ENCODE measurements around the gene SLC25A22. TPM values are rescaled to one million over a fixed set of nuclear protein-coding genes. Genes with fewer than 3 reads are reported as not detected.

Gene SLC25A22
- total RNA-seq, 6 experiments from 2014 or later, result 39.7 to 47.3 (median 42.9) TPM

DNA sequence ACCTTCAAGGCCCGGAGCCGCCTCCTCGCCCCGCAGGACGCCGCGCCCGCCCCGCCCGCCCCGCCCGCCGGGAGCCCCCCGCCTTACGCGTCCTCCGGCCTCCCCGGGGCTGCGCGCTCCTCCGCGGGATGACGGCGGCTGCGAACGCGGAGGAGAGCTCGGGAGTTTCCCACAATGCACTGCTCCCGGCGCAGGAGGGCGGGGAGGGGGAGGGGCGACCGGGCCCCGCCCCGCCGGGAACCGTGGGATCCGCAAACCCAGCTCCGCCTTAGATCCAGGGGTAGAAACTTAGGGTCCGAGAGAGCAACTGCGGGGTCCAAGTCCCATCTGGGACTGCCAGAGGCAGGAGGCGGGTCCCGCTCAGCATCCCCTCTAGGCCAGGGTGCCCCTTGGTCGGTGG, 8.1 kb downstream of the SLC25A22 start, which contains the start of gene CEND1:
CEND1 (minus strand) TSS at position 148 of the 400 bp plus-strand sequence. CDS start 1,514 bp downstream, outside the sequence.
- H3K27ac Mint-ChIP-seq, result peak within 1 kb of the TSS; percentile 59
- no peaks in the 10 kb centered on the region for H3K36me3 Mint-ChIP-seq (ENCODE audit: low read depth)
- peaks cover 5% of the 10 kb centered on the region; the same call in 1 of the 2 replicates for H3K4me1 Mint-ChIP-seq (ENCODE audit: low read depth)
- peak; percentile 18 for DNase-seq
- H3K9me3 Mint-ChIP-seq, result no peaks in the 10 kb centered on the region
- peak within 1 kb of the TSS; percentile 66 for H3K4me3 Mint-ChIP-seq
- TF ChIP-seq, protein P1, sequence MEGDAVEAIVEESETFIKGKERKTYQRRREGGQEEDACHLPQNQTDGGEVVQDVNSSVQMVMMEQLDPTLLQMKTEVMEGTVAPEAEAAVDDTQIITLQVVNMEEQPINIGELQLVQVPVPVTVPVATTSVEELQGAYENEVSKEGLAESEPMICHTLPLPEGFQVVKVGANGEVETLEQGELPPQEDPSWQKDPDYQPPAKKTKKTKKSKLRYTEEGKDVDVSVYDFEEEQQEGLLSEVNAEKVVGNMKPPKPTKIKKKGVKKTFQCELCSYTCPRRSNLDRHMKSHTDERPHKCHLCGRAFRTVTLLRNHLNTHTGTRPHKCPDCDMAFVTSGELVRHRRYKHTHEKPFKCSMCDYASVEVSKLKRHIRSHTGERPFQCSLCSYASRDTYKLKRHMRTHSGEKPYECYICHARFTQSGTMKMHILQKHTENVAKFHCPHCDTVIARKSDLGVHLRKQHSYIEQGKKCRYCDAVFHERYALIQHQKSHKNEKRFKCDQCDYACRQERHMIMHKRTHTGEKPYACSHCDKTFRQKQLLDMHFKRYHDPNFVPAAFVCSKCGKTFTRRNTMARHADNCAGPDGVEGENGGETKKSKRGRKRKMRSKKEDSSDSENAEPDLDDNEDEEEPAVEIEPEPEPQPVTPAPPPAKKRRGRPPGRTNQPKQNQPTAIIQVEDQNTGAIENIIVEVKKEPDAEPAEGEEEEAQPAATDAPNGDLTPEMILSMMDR (IDR thresholded peaks at IDR 0.05), result no peak
- no peaks in the 10 kb centered on the region; the same call in 1 of the 2 replicates for H3K27me3 Mint-ChIP-seq (ENCODE audit: insufficient read depth)

DNA sequence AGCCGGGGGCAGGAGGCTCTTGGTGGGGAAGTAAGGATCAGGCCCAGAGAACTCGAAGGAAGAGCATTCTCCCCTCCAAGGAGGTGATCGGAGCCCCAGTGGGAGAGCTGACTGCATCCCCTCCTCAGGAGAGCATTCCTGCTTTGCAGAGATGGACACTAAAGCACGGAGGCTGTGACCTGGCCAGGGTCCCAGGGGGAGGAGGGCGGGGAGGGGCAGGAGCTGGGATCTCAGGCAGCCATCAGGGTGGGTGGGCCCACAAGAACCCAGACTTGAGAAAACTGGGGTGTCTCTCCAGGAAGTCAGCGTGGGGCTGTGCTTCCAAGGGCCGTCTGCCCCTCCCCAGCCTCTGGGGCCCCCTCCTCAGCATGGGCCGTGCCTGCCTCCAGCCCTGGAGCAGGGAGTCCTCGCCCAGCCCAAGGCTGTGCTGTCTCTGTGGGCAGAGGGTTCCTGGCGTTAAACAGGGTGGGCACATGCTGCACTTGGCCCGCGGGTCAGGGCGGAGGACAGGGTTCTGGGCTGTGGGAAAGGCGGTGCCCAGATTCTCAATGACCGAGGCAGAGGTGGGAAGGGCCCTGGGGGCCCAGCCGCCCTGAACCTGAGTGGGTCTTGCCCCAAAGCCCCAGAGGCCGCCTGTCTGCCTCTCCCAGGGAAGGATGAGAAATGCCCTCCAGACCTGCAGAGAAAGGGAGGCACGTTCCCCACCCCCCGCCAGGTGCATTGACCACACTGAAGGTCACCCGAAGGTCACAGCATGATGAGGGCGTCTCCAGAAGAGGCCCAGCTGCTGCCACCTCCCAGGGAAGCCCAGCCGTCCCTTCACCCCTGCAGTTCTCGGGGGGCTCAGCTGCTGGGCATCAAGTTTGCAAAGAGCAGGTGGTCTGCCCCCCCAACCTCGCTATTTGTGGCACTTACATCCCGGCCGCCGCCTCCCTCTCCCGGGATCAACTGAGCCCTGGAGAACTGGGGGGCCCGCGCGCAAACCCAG, 8.8 kb downstream of the SLC25A22 start:
- peak overlapping the region; percentile 66 for H3K4me3 Mint-ChIP-seq
- TF ChIP-seq, protein P1 (IDR thresholded peaks at IDR 0.05), result no peak
- peaks cover 5% of the 10 kb centered on the region; the same call in 1 of the 2 replicates for H3K4me1 Mint-ChIP-seq (ENCODE audit: low read depth)
- DNase-seq, result no peak
- no peaks in the 10 kb centered on the region for H3K9me3 Mint-ChIP-seq
- H3K36me3 Mint-ChIP-seq (ENCODE audit: low read depth), result no peaks in the 10 kb centered on the region
- no peaks in the 10 kb centered on the region; the same call in 1 of the 2 replicates for H3K27me3 Mint-ChIP-seq (ENCODE audit: insufficient read depth)
- H3K27ac Mint-ChIP-seq, result no peak overlapping the region

DNA sequence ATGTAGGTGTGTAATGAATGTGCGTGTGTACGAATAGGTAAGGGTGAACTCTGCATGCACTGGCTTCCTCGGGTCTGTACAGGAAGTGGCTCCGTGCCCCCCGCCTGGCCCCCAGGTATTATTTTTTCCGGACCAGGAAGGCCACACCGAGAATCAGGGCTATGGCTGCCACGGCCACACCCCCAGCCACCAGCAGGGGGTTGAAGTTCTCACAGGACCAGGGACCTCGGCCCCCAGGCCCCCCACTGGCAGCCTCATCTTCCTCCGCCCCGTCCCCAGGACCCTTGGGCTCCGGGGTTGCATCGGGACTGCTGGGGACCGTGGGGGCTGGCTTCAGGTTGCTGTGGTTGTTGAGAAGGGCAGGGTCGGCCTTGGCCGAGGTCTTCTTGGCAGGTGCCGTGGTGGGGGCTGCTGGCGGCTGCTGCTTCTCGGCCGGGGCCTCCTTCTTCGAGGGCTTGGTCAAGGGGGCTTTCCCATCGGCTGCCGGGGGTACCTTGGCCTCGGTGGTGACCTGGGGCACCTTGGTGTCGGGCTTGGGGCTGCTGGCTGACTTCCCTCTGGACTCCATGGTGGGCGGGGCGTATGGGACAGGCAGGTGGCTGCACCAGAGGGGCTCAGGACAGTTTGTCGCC, 10.0 kb downstream of the SLC25A22 start:
- Mint-ChIP-seq H3K4me1 (ENCODE audit: low read depth) (peaks cover 15% of the 10 kb centered on the region), H3K9me3 (no peaks in the 10 kb centered on the region)

DNA sequence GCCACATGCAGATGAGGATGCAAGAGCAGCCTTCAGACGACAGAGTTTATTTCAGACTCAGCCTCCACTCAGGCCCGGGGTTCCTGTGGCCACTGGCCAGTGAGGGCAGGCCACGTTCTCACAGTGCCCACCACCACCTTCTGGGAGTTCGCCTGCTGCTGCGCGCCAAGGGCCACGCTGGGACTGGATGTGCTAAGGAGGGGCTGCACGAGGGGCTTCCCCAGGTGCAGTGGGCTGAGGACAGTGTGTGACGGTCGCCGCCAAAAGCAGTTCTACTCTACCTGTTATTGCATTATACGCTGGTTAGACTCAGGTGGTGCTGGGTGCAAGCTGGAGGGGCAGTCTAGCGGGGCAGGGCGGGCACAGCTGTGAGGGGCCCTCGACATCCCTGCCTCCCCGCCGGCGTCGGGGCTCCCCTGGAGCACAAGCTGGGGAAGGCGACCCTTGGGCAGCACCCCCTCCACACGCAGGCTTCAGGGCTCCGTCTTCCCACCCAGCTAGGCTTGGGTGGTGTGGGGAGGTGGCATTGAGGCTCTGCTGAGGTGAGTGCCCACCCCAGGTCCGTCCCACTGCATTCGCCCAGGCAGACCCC, 10.9 kb downstream of the SLC25A22 start:
- TF ChIP-seq, protein P1 (IDR thresholded peaks at IDR 0.05), result no peak
- no peak for DNase-seq
- Mint-ChIP-seq H3K27ac (no peak overlapping the region), H3K4me1 (ENCODE audit: low read depth) (peaks cover 17% of the 10 kb centered on the region), H3K36me3 (ENCODE audit: low read depth) (peaks cover 6% of the 10 kb centered on the region), H3K4me3 (no peak overlapping the region), H3K27me3 (ENCODE audit: insufficient read depth) (no peaks in the 10 kb centered on the region; the same call in 1 of the 2 replicates), H3K9me3 (no peaks in the 10 kb centered on the region)

More for the DNA sequence above, 10.0 kb downstream of the SLC25A22 start:
- no peak overlapping the region for H3K4me3 Mint-ChIP-seq
- peaks cover 6% of the 10 kb centered on the region for H3K36me3 Mint-ChIP-seq (ENCODE audit: low read depth)
- H3K27me3 Mint-ChIP-seq (ENCODE audit: insufficient read depth), result no peaks in the 10 kb centered on the region; the same call in 1 of the 2 replicates
- DNase-seq, result no peak
- H3K27ac Mint-ChIP-seq, result no peak overlapping the region
- TF ChIP-seq, protein P1 (IDR thresholded peaks at IDR 0.05), result peak; percentile 46
